GM23248 (cell line): Measurements from ENCODE around the gene RNF145.

Experiments used
- EZH2 ChIP-seq: fragments of 200-600 bp; sonication (generic); IDR thresholded peaks from 2 replicates; pipeline ENCODE4 v1.6.1; 2018; ENCODE audit warnings: antibody characterized with exemption, mild to moderate bottlenecking; ENCODE audit not compliant: insufficient read depth, poor library complexity, severe bottlenecking
- EZH2phosphoT487 ChIP-seq: fragments of 200-600 bp; sonication (generic); IDR thresholded peaks from 2 replicates; pipeline ENCODE4 v1.6.1; 2018; ENCODE audit warnings: antibody characterized with exemption, moderate library complexity, mild to moderate bottlenecking, low read depth; ENCODE audit not compliant: insufficient read depth

- TF ChIP-seq EZH2phosphoT487 = no peak
- no peak for TF ChIP-seq EZH2
Measured at GRCh38 chr5:159178978-159179377, 30.4 kb downstream of the RNF145 start.
